ENCODE data around the gene PEX11G. TPM values are rescaled to one million over a fixed set of nuclear protein-coding genes. Genes with fewer than 3 reads are reported as not detected.

The PEX11G gene
- total RNA-seq (2013; cell fraction: nucleolus; rRNA removed), result not detected in 2 replicates
- 0.73 and 0.82 TPM in 2 replicates for total RNA-seq (2014; rRNA removed)
- total RNA-seq (2014; rRNA removed; fragmentation: Illumina TruSeq; extraction: Trizol), result 0.40 and 0.51 TPM in 2 replicates
- total RNA-seq (2021), result 1.0 and 1.8 TPM in 2 replicates
- polyA plus RNA-seq (2011; ENCODE audit: low read depth), result 0.68 TPM
- 0.19 and 0.29 TPM in 2 replicates for polyA plus RNA-seq (2011; rRNA removed)
- 1.0 and 1.6 TPM in 2 replicates for polyA plus RNA-seq (2011; cell fraction: cytosol; rRNA removed)
- polyA plus RNA-seq (2011; cell fraction: nucleus; rRNA removed), result 1.0 and 1.1 TPM in 2 replicates
- 1.1 and 1.2 TPM in 2 replicates for polyA plus RNA-seq (2012)
- polyA plus RNA-seq (2014; fragmentation: Illumina TruSeq; extraction: Trizol), result 0.38 TPM in 1 of 2 replicates, not detected in the other
- under 1 TPM in 1 of 2 experiments, not detected in 1; 0.05 TPM for polyA plus RNA-seq (2014; fragmentation: Nextera tagmentation; extraction: Ambion mirVana)
- 1.2 and 1.6 TPM in 2 replicates for polyA plus RNA-seq (2014; rRNA removed)
- polyA plus RNA-seq (2016; fragmentation: Nextera tagmentation; extraction: Ambion mirVana), result 1 to 10 TPM; 1.5 to 1.7 TPM
- polyA minus RNA-seq (2011; rRNA and poly(A)+ RNA removed), result 0.41 TPM in 1 of 2 replicates, not detected in the other
- polyA minus RNA-seq (2011; cell fraction: cytosol; rRNA and poly(A)+ RNA removed), result not detected in 2 replicates
- 0.96 TPM in 1 of 2 replicates, not detected in the other for polyA minus RNA-seq (2011; cell fraction: nucleus; rRNA and poly(A)+ RNA removed)
- percentile 25 among the genes with signal in this experiment for Bru-seq, nascent RNA
- BruChase-seq, experiment 1, labeled RNA remaining after a 6-hour chase, result percentile 13 among the genes with signal in this experiment
- percentile 19 among the genes with signal in this experiment for BruChase-seq, experiment 2, labeled RNA remaining after a 2-hour chase
- long read RNA-seq, experiment 1, partial matches to known transcripts, result 0 of 3 reads
- long read RNA-seq, experiment 1, other reads (novel, unspliced or antisense), result 2 of 3 reads
- long read RNA-seq, experiment 2, partial matches to known transcripts, result 0 of 1 reads
- long read RNA-seq, experiment 2, other reads (novel, unspliced or antisense), result 0 of 1 reads

- WGBS (ENCODE audit: insufficient coverage, insufficient replicate concordance, low lambda C conversion rate, missing lambda C conversion rate), result 3% methylated on average over 45 of the region's 49 CpGs
- peak within 1 kb of the TSS; percentile 62 for H3K4me3 ChIP-seq
- intact Hi-C loops (cut with micrococcal nuclease; ENCODE audit: unreplicated experiment), result no loop called here
- TF ChIP-seq NR2C1 (IDR thresholded peaks at IDR 0.05) (peak; percentile 23; the same call in 1 of the 2 replicates), POU2F2 (IDR thresholded peaks at IDR 0.05; ENCODE audit: borderline replicate concordance, low read depth, low read length) (peak; percentile 54; the same call in 1 of the 3 replicates), NR2C2 (IDR thresholded peaks at IDR 0.05; ENCODE audit: borderline replicate concordance, control insufficient read depth, insufficient read length, low read depth) (no peak), ZNF207 (IDR thresholded peaks at IDR 0.05; ENCODE audit: borderline replicate concordance) (0 out of 2 replicates have a peak, but pooled peaks have one; percentile 49), CREM (IDR thresholded peaks at IDR 0.05; ENCODE audit: low read depth) (peak; percentile 96), EP300 (IDR thresholded peaks at IDR 0.05; ENCODE audit: borderline replicate concordance in 1 of 2, control insufficient read depth in 1 of 2, low read depth in 2 of 2, low read length in 2 of 2) (no peak), MLLT1 (IDR thresholded peaks at IDR 0.05) (no peak), LARP7 (IDR thresholded peaks at IDR 0.05) (peak; percentile 78), EGR1 (IDR thresholded peaks at IDR 0.05; ENCODE audit: borderline replicate concordance in 1 of 2, low read depth in 2 of 2, low read length in 2 of 2) (peak in 1 of 2 experiments; percentile 52; a peak in 1 of 3 replicates), TCF3 (IDR thresholded peaks at IDR 0.05; ENCODE audit: borderline replicate concordance, insufficient read depth, low read depth, low read length) (no peak), USF1 (IDR thresholded peaks at IDR 0.05; ENCODE audit: borderline replicate concordance, extremely low read length, insufficient read depth, low read depth, low read length) (no peak), DPF2 (IDR thresholded peaks at IDR 0.05) (peak; percentile 67), NRF1 (conservative IDR thresholded peaks at IDR 0.05; ENCODE audit: low read depth, low read length) (peak; percentile 29; the same call in 1 of the 2 replicates), MAX (IDR thresholded peaks at IDR 0.05; ENCODE audit: low read depth, low read length) (peak; percentile 55; the same call in 1 of the 2 replicates), IKZF1 (conservative IDR thresholded peaks at IDR 0.05) (peak; percentile 60), KDM1A (IDR thresholded peaks at IDR 0.05; ENCODE audit: borderline replicate concordance) (no peak), CREB1 (IDR thresholded peaks at IDR 0.05; ENCODE audit: low read depth) (peak; percentile 98)
These were observed at the start of gene PEX11G for GRCh38 chr19:7488736-7489353. Gene PEX11G, minus strand, starts transcription at chr19:7489035. Its CDS starts 25 bp downstream, at chr19:7489010.

More at GRCh38 chr19:7488736-7489353, at the start of gene PEX11G:
- H3K9me3 ChIP-seq (replicated peaks; ENCODE audit: control insufficient read depth, insufficient read depth, low read length), result no peaks in the 10 kb centered on the region
- H4K20me1 ChIP-seq (ENCODE audit: control insufficient read depth, insufficient read depth), result no peaks in the 10 kb centered on the region
- H3K36me3 ChIP-seq (ENCODE audit: control insufficient read depth in 2 of 2, insufficient read depth in 2 of 2, low read length in 1 of 2), result no peaks in the 10 kb centered on the region
- no peaks in the 10 kb centered on the region for H3K27me3 ChIP-seq (replicated peaks in 1 of 2; ENCODE audit: control insufficient read depth in 2 of 2, insufficient read depth in 2 of 2, low read length in 1 of 2)
- ChIA-PET CTCF (no interaction called here), RAD21 (ENCODE audit: unreplicated experiment) (no interaction called here), SMC1A (ENCODE audit: uncharacterized antibody, unreplicated experiment) (no interaction called here), POLR2A (interaction anchor here (0.5 kb wide), 1 partner anchor 1244 kb away, joined by 3 read pairs; no protein-coding TSS in a partner anchor)
- H2AFZ ChIP-seq (ENCODE audit: control insufficient read depth, low read depth, low read length), result peak within 1 kb of the TSS; percentile 96
- H3K4me2 ChIP-seq (ENCODE audit: control insufficient read depth, insufficient read depth), result peak within 1 kb of the TSS; percentile 82
- no TSS peak for BruUV-seq (replicated peaks)
- H3K9ac ChIP-seq (ENCODE audit: control insufficient read depth, insufficient read depth, low read length), result peak within 1 kb of the TSS; percentile 53
- DNase-seq (ENCODE audit: low read depth, low spot score), result peak; percentile 36
- H3K79me2 ChIP-seq (ENCODE audit: control insufficient read depth, insufficient read depth, low read length), result no peaks in the 10 kb centered on the region
- no peaks in the 10 kb centered on the region; the same call in 1 of the 2 replicates for H3K4me1 ChIP-seq (ENCODE audit: control insufficient read depth, insufficient read depth, low read length)
- in situ Hi-C loops (cut with MboI), result no loop called here
- no peak within 1 kb of the TSS for H3K27ac ChIP-seq (ENCODE audit: control insufficient read depth, insufficient read depth)
- FAIRE-seq, result peak; percentile 83
- ATAC-seq, result peak; percentile 97

All from GM12878 (cell line).